Measurements from ENCODE around the gene MATR3.

MATR3 gene

GRCh38 chr5:139376364-139376763 is 82.8 kb downstream of the MATR3 start:
- ChIA-PET POLR2A (interaction anchor here (1.4 kb wide), 1 partner anchor 35 kb away, joined by 5 read pairs; the partner anchor contains the start of gene PAIP2), CTCF (no interaction called here)
- DNase-seq (ENCODE audit: extremely low spot score) = no peak
- TF ChIP-seq HDGF (IDR thresholded peaks at IDR 0.05; ENCODE audit: borderline replicate concordance) (no peak), BHLHE40 (IDR thresholded peaks at IDR 0.05; ENCODE audit: borderline replicate concordance) (no peak), SP1 (IDR thresholded peaks at IDR 0.05) (no peak), L3MBTL2 (conservative IDR thresholded peaks at IDR 0.05) (no peak), NFRKB (IDR thresholded peaks at IDR 0.05) (no peak), FOXK2 (IDR thresholded peaks at IDR 0.05) (no peak), CTBP1 (IDR thresholded peaks at IDR 0.05; ENCODE audit: borderline replicate concordance) (no peak), TARDBP (IDR thresholded peaks at IDR 0.05) (no peak), FOXA1 (IDR thresholded peaks at IDR 0.05) (no peak), LEF1 (IDR thresholded peaks at IDR 0.05; ENCODE audit: borderline replicate concordance) (no peak), ELF4 (IDR thresholded peaks at IDR 0.05) (no peak), ZNF384 (IDR thresholded peaks at IDR 0.05) (no peak), SUZ12 (IDR thresholded peaks at IDR 0.05) (no peak), ARNT (IDR thresholded peaks at IDR 0.05) (no peak), FOXM1 (IDR thresholded peaks at IDR 0.05; ENCODE audit: borderline replicate concordance) (no peak)

DNA sequence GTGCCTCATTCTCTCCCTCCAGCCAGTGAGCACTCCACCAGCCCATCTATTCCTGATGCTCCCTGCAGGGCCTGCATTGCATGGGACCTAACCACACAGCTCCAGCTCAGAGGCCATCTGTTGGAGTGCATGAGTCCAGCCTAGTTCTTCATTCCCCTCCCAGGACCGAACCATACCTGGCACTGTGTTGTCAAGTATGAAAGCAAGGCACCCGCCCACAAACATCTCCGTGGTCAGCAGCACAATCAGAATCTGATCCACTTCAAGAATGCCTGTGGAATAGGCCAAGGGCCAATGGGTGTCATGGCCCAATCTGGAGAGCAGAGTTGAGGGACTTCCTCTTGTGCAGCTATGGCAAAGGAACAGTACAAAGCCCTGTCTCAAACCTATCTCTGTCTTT is 83.7 kb downstream of the MATR3 start:
- TF ChIP-seq ARNT (IDR thresholded peaks at IDR 0.05) = no peak
- no peak for TF ChIP-seq ZNF384 (IDR thresholded peaks at IDR 0.05)
- TF ChIP-seq TARDBP (IDR thresholded peaks at IDR 0.05) = no peak
- TF ChIP-seq, protein P1, sequence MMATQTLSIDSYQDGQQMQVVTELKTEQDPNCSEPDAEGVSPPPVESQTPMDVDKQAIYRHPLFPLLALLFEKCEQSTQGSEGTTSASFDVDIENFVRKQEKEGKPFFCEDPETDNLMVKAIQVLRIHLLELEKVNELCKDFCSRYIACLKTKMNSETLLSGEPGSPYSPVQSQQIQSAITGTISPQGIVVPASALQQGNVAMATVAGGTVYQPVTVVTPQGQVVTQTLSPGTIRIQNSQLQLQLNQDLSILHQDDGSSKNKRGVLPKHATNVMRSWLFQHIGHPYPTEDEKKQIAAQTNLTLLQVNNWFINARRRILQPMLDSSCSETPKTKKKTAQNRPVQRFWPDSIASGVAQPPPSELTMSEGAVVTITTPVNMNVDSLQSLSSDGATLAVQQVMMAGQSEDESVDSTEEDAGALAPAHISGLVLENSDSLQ (IDR thresholded peaks at IDR 0.05) = no peak
- no peak for TF ChIP-seq FOXK2 (IDR thresholded peaks at IDR 0.05)
- TF ChIP-seq SP1 (IDR thresholded peaks at IDR 0.05) = no peak
- TF ChIP-seq ELF4 (IDR thresholded peaks at IDR 0.05) = no peak
- TF ChIP-seq NFRKB (IDR thresholded peaks at IDR 0.05) = no peak
- TF ChIP-seq SUZ12 (IDR thresholded peaks at IDR 0.05) = no peak
- TF ChIP-seq CTBP1 (IDR thresholded peaks at IDR 0.05; ENCODE audit: borderline replicate concordance) = no peak
- no peak for TF ChIP-seq LEF1 (IDR thresholded peaks at IDR 0.05; ENCODE audit: borderline replicate concordance)
- ChIA-PET CTCF (no interaction called here), POLR2A (interaction anchor here (1.4 kb wide), 1 partner anchor 36 kb away, joined by 5 read pairs; the partner anchor contains the start of gene PAIP2)
- DNase-seq (ENCODE audit: extremely low spot score) = no peak

- ChIA-PET POLR2A (no interaction called here), CTCF (no interaction called here)
- TF ChIP-seq L3MBTL2 (conservative IDR thresholded peaks at IDR 0.05) (no peak), ARNT (IDR thresholded peaks at IDR 0.05) (no peak)
- TF ChIP-seq, protein P1 (IDR thresholded peaks at IDR 0.05) = no peak
- no peak for DNase-seq (ENCODE audit: extremely low spot score)
Measured at GRCh38 chr5:139378101-139378825, 84.7 kb downstream of the MATR3 start.

- ChIA-PET CTCF (no interaction called here), POLR2A (no interaction called here)
- DNase-seq (ENCODE audit: extremely low spot score) = no peak
- TF ChIP-seq ARNT (IDR thresholded peaks at IDR 0.05) (no peak), TARDBP (IDR thresholded peaks at IDR 0.05) (no peak), ZNF384 (IDR thresholded peaks at IDR 0.05) (no peak), SP1 (IDR thresholded peaks at IDR 0.05) (no peak), CTBP1 (IDR thresholded peaks at IDR 0.05; ENCODE audit: borderline replicate concordance) (no peak), BHLHE40 (IDR thresholded peaks at IDR 0.05; ENCODE audit: borderline replicate concordance) (no peak), HDGF (IDR thresholded peaks at IDR 0.05; ENCODE audit: borderline replicate concordance) (no peak), ELF4 (IDR thresholded peaks at IDR 0.05) (no peak), NFRKB (IDR thresholded peaks at IDR 0.05) (no peak), FOXK2 (IDR thresholded peaks at IDR 0.05) (no peak), FOXM1 (IDR thresholded peaks at IDR 0.05; ENCODE audit: borderline replicate concordance) (no peak), LEF1 (IDR thresholded peaks at IDR 0.05; ENCODE audit: borderline replicate concordance) (no peak)
- TF ChIP-seq, protein P1 (IDR thresholded peaks at IDR 0.05) = no peak
Measured at GRCh38 chr5:139378941-139379361, 85.4 kb downstream of the MATR3 start.

DNA sequence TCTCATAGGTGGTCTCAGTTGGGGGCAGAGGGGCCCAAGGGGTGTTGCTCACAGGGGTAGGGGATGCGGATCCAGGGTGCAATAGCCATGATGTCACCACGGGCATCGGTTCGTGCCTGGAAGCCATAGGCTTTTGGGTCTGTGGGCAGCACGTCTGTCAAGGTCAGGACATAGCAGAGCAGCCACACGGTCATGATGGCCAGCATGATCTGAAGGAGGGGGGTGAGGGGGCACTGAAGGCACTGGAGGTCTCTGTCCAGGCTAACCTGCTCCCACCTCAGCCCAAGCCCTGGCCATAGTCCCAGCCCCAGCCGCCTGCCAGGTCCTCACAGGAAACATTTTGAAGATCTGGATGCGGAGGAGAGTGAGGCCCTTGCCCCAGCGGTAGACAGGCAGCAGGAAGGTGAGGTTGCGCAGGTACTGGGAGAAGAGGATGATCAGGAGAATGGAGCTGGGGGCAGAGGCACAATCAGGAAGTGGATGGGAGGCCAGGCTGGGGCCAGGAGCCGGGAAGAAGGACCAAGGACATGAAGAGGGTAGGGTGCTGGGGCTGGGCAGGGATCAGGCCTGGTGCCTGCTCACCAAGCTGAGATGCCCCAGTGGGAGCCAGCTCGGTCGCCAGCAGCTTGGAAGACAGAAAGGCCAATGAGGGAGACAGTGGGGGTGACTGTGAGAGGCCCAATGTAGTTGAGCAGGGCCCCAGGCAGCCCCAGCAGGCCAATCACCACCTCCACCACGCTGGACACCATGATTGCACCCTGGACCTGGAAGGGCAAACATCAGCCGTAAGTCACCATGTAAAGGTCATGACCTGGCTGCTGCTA is 86.3 kb downstream of the MATR3 start:
- ChIA-PET CTCF (no interaction called here), POLR2A (no interaction called here)
- no peak for TF ChIP-seq TARDBP (IDR thresholded peaks at IDR 0.05)
- TF ChIP-seq FOXA1 (IDR thresholded peaks at IDR 0.05) = no peak
- TF ChIP-seq SUZ12 (IDR thresholded peaks at IDR 0.05) = no peak
- TF ChIP-seq ARNT (IDR thresholded peaks at IDR 0.05) = no peak
- TF ChIP-seq FOXM1 (IDR thresholded peaks at IDR 0.05; ENCODE audit: borderline replicate concordance) = no peak
- TF ChIP-seq FOXK2 (IDR thresholded peaks at IDR 0.05) = no peak
- no peak for TF ChIP-seq BHLHE40 (IDR thresholded peaks at IDR 0.05; ENCODE audit: borderline replicate concordance)
- TF ChIP-seq ELF4 (IDR thresholded peaks at IDR 0.05) = no peak
- no peak for TF ChIP-seq SP1 (IDR thresholded peaks at IDR 0.05)
- TF ChIP-seq, protein P1 (IDR thresholded peaks at IDR 0.05) = no peak
- no peak for TF ChIP-seq CTBP1 (IDR thresholded peaks at IDR 0.05; ENCODE audit: borderline replicate concordance)
- no peak for TF ChIP-seq LEF1 (IDR thresholded peaks at IDR 0.05; ENCODE audit: borderline replicate concordance)
- no peak for TF ChIP-seq NFRKB (IDR thresholded peaks at IDR 0.05)
- TF ChIP-seq L3MBTL2 (conservative IDR thresholded peaks at IDR 0.05) = no peak
- no peak for TF ChIP-seq ZNF384 (IDR thresholded peaks at IDR 0.05)
- no peak for TF ChIP-seq HDGF (IDR thresholded peaks at IDR 0.05; ENCODE audit: borderline replicate concordance)
- DNase-seq (ENCODE audit: extremely low spot score) = no peak

Data from HEK293T (cell line).